Endothelial cell of umbilical vein (primary cell): ENCODE data around the gene SAMD1. TPM values are rescaled to one million over a fixed set of nuclear protein-coding genes. Genes with fewer than 3 reads are reported as not detected.

Experiments used
- BruUV-seq: library from RNA; stranded (reverse); fragments of 400-500 nt; replicated peaks from 2 replicates; lab custom pipeline; 2021; lab: Mats Ljungman, UMichigan
- CTCF ChIA-PET: fragments of 300-600, 350-600 bp; sonication (Branson Sonifier 250); formaldehyde crosslinking; loops from one replicate; lab custom pipeline; 2021; ENCODE audit warnings: antibody characterized with exemption, inconsistent platforms; lab: Charles Lee
- POLR2A ChIA-PET: fragments of 300-600, 350-600 bp; sonication (Branson Sonifier 250); formaldehyde crosslinking; loops from one replicate; lab custom pipeline; 2021; ENCODE audit warnings: antibody characterized with exemption, inconsistent platforms; lab: Charles Lee
- DNase-seq: peaks from one replicate; pipeline ENCODE4 v3.0.0-alpha.2; 2011; ENCODE audit warnings: low read depth, low spot score
- FAIRE-seq: peaks from 2 replicates; lab custom pipeline; 2011; peaks lifted over from hg19 to GRCh38; lab: Jason Lieb, UNC
- H2AFZ ChIP-seq: 2 replicates; pipeline ENCODE4 v1.6.0; 2012; ENCODE audit warnings: low read depth, low read length, control low read depth, inconsistent platforms
- H3K27ac ChIP-seq: 2 replicates; pipeline ENCODE4 v1.5.1; 2011; ENCODE audit warnings: low read depth, mild to moderate bottlenecking, control low read depth, low read length, moderate library complexity; ENCODE audit not compliant: insufficient read depth
- H3K27me3 ChIP-seq, 2 experiments: 2 replicates each; pipeline versions ENCODE4 v1.6.0 to v1.6.1; 2011; ENCODE audit warnings: low read length in 2 of 2, mixed read lengths in 1 of 2; ENCODE audit not compliant: control insufficient read depth in 2 of 2, insufficient read depth in 2 of 2
- H3K36me3 ChIP-seq, 2 experiments: 2 replicates in 1 of 2; 3 replicates in 1 of 2; pipeline ENCODE4 v1.5.1; 2011; ENCODE audit warnings: low read length in 2 of 2, mild to moderate bottlenecking in 1 of 2, moderate library complexity in 1 of 2; ENCODE audit not compliant: control insufficient read depth in 2 of 2, insufficient read depth in 2 of 2; ENCODE audit errors: extremely low read depth in 1 of 2
- H3K4me1 ChIP-seq: 3 replicates; pipeline ENCODE4 v1.5.1; 2011; ENCODE audit warnings: mild to moderate bottlenecking, low read length; ENCODE audit not compliant: control insufficient read depth, insufficient read depth; ENCODE audit errors: extremely low read depth
- H3K4me2 ChIP-seq: 2 replicates; pipeline ENCODE4 v1.6.1; 2011; ENCODE audit warnings: low read length, control low read depth, mixed read lengths; ENCODE audit not compliant: insufficient read depth
- H3K4me3 ChIP-seq, 3 experiments: fragments of 200-600 bp in 1 of 3; sonication (generic), shearing (Covaris generic) in 1 of 3; replicated peaks in 1 of 3; 2 replicates each; pipeline ENCODE4 v1.5.1; 2011 to 2016; ENCODE audit warnings: control low read depth in 3 of 3, low read length in 3 of 3, mild to moderate bottlenecking in 2 of 3, inconsistent platforms in 1 of 3, low read depth in 1 of 3, moderate library complexity in 1 of 3; ENCODE audit not compliant: insufficient read depth in 1 of 3
- H3K79me2 ChIP-seq: 2 replicates; pipeline ENCODE4 v1.6.0; 2012; ENCODE audit warnings: low read length, inconsistent platforms; ENCODE audit not compliant: control insufficient read depth, insufficient read depth
- H3K9ac ChIP-seq: replicated peaks from 2 replicates; pipeline ENCODE3; 2011; ENCODE audit warnings: low read length, control low read depth; ENCODE audit not compliant: insufficient read depth; ENCODE audit errors: extremely low read depth
- H3K9me1 ChIP-seq: replicated peaks from 3 replicates; pipeline ENCODE4 v1.6.0; 2011; ENCODE audit warnings: mild to moderate bottlenecking, low read length; ENCODE audit not compliant: control insufficient read depth, insufficient read depth; ENCODE audit errors: extremely low read depth
- H3K9me3 ChIP-seq: replicated peaks from 2 replicates; pipeline ENCODE4 v1.5.1; 2012; ENCODE audit warnings: low read length, inconsistent platforms; ENCODE audit not compliant: control insufficient read depth, insufficient read depth
- H4K20me1 ChIP-seq: replicated peaks from 2 replicates; pipeline ENCODE3; 2011; ENCODE audit warnings: mild to moderate bottlenecking, low read length; ENCODE audit not compliant: control insufficient read depth, insufficient read depth; ENCODE audit errors: extremely low read depth
- EZH2 ChIP-seq: IDR thresholded peaks from 2 replicates; pipeline ENCODE4 v1.6.1; 2012; ENCODE audit warnings: borderline replicate concordance, low read depth, mild to moderate bottlenecking, moderate library complexity, low read length, inconsistent platforms; ENCODE audit not compliant: severe bottlenecking
- FOS ChIP-seq: IDR thresholded peaks from 2 replicates; pipeline ENCODE4 v1.6.1; 2011; ENCODE audit warnings: mild to moderate bottlenecking, low read length, moderate library complexity, borderline replicate concordance; ENCODE audit not compliant: insufficient read depth
- GATA2 ChIP-seq: IDR thresholded peaks from 2 replicates; pipeline ENCODE4 v1.7.0; 2011; ENCODE audit warnings: low read depth, mild to moderate bottlenecking, moderate library complexity, mixed read lengths, low read length; ENCODE audit not compliant: insufficient read length, insufficient read depth
- JUN ChIP-seq: IDR thresholded peaks from 2 replicates; pipeline ENCODE4 v1.6.1; 2011; ENCODE audit warnings: borderline replicate concordance, low read depth; ENCODE audit not compliant: insufficient read length, insufficient read depth
- POLR2A ChIP-seq: IDR thresholded peaks from 2 replicates; pipeline ENCODE4 v1.6.1; 2012; ENCODE audit warnings: low read depth, mild to moderate bottlenecking, control low read depth, low read length
- POLR2AphosphoS5 ChIP-seq: IDR thresholded peaks from 2 replicates; pipeline ENCODE4 v1.6.1; 2012; ENCODE audit warnings: low read depth, mild to moderate bottlenecking, control low read depth, low read length, moderate library complexity; ENCODE audit not compliant: insufficient read depth
- dilution Hi-C: fragments of 300-500 bp; cut with MboI; formaldehyde crosslinking; loops from one replicate; pipeline ENCODE4 v1.15.0; 2019; ENCODE audit warnings: low sequenced_read_pairs; ENCODE audit not compliant: extremely low pct_ligation_motif_present
- intact Hi-C: fragments of 100-400 bp; cut with micrococcal nuclease; formaldehyde crosslinking; loops from one replicate; pipeline ENCODE4 v1.10.0; 2022
- polyA plus RNA-seq, 4 experiments: library from polyadenylated mRNA; depleted of rRNA in 3 of 4; stranded (reverse) in 3 of 4; unstranded in 1 of 4; fragments of >200 nt; gene quantifications; 2 replicates each; pipeline versions ENCODE4 v1.2.1 to v1.2.3, GENCODE V29; 2011 to 2012; ENCODE audit warnings: missing spikeins in 1 of 4
- total RNA-seq: library from RNA; stranded (reverse); gene quantifications from 2 replicates; pipeline ENCODE4 v1.2.3, GENCODE V29; 2021
- TF ChIP-seq, protein P1 (sequence below), 2 donors: IDR thresholded peaks; 1 replicate in 1 of 2; 2 replicates in 1 of 2; pipeline ENCODE4 v1.5.1; 2011; ENCODE audit warnings: low read length in 2 of 2, mild to moderate bottlenecking in 2 of 2, moderate library complexity in 2 of 2, control low read depth in 1 of 2, inconsistent platforms in 1 of 2, low read depth in 1 of 2; ENCODE audit not compliant: insufficient read depth in 1 of 2; ENCODE audit errors: extremely low read depth in 1 of 2

The SAMD1 gene
- total and polyA plus RNA-seq, 2 donors (not counting 3 experiments of a cell fraction or from before 2014, with no cell fraction given), result 14.1 to 35.9 TPM

DNA sequence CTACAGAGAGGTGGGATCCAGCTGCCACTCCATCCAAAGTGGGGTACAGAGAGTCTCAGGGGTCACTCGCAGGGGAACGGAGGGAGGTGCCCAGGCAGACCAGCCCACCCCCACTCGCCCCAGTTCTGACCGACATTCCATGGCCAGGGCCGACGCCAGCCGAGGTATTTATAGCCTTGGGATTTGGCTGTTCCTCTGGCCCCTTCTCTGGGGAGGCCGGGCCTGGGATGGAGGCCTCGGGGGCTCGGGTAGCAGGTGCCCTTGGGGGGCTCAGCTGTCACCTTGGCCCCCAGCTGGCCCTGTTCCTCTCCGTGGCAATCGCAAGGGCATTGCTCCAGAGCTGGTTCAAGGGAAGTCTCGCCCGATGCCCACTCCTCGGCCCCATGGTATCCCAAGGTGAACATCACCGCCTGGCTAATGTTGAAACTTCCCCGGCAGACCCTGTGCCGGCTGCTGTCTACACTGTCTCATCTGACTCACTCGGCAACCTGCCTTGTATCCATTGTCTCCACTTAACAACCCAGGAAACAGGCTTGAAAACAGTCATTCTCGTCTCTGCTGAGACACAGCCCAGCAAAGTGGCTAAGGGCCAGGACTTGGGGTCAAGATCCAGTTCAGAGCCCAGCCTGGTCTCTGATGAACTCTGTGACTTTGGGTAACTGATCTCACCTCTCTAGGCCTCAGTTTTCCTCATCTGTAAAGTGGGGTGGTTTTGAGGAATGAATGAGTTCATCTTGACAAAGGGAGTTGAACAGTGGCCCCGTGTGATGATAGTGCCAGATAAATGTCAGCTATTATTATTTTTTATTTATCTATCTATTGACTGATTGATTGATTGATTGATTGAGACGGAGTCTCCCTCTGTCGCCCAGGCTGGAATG, 17.3 kb upstream of the SAMD1 start:
- dilution Hi-C loops (no loop called here), intact Hi-C loops (no loop called here)
- peak overlapping the region; percentile 51 for H3K9ac ChIP-seq
- ChIA-PET CTCF (interaction anchor here (1.5 kb wide), 1 partner anchor 29 kb away, joined by 5 read pairs; the partner anchor contains the start of gene ASF1B), POLR2A (no interaction called here)
- H3K27ac ChIP-seq, result peak overlapping the region; percentile 60
- no peaks in the 10 kb centered on the region for H3K9me3 ChIP-seq
- H4K20me1 ChIP-seq, result no peaks in the 10 kb centered on the region
- H3K4me3 ChIP-seq, result no peak overlapping the region
- no peaks in the 10 kb centered on the region for H3K27me3 ChIP-seq
- no peaks in the 10 kb centered on the region for H3K9me1 ChIP-seq
- H3K79me2 ChIP-seq, result peaks cover 3% of the 10 kb centered on the region
- BruUV-seq, result no TSS peak
- H3K4me2 ChIP-seq, result no peak overlapping the region
- H3K4me1 ChIP-seq, result peaks cover 6% of the 10 kb centered on the region
- peaks cover 0 to 6% of the 10 kb centered on the region in 2 experiments for H3K36me3 ChIP-seq
- TF ChIP-seq JUN (peak; percentile 39), POLR2AphosphoS5 (no peak)
- FAIRE-seq, result peak; percentile 93
- H2AFZ ChIP-seq, result no peak overlapping the region
- DNase-seq, result peak; percentile 57

DNA sequence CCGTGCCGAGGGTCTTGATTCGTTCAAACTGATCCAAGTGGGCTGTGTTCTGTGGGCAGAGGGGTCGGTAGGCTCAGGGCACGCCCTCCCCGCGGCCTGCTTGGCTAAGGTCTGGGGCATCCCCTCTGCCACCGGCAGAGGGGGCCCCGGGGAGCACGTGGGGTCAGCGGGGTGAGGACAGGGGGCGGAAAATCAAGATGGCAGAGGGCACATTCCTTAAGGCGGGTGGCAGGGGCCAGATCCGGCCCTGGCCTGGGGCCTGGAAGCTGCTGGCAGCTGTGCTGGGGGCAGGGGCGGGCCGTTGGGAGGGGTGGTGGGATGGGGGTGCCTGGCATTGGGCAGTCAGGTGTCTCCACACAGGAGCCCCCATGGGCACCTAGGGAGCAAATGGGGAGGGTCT, 16.3 kb upstream of the SAMD1 start:
- DNase-seq, result no peak
- H3K36me3 ChIP-seq, result peaks cover 0 to 14% of the 10 kb centered on the region in 2 experiments
- peaks cover 4% of the 10 kb centered on the region for H3K4me1 ChIP-seq
- H3K4me2 ChIP-seq, result no peak overlapping the region
- no peak overlapping the region for H3K4me3 ChIP-seq
- intact Hi-C loops, result no loop called here
- BruUV-seq, result no TSS peak
- FAIRE-seq, result no peak
- no peaks in the 10 kb centered on the region for H4K20me1 ChIP-seq
- POLR2A ChIA-PET, result no interaction called here
- H3K9me3 ChIP-seq, result no peaks in the 10 kb centered on the region
- no peaks in the 10 kb centered on the region for H3K79me2 ChIP-seq
- no peak overlapping the region for H3K27ac ChIP-seq
- no peak overlapping the region for H3K9ac ChIP-seq
- dilution Hi-C loops, result no loop called here
- no peaks in the 10 kb centered on the region for H3K27me3 ChIP-seq
- no peak for TF ChIP-seq EZH2
- TF ChIP-seq, protein P1, sequence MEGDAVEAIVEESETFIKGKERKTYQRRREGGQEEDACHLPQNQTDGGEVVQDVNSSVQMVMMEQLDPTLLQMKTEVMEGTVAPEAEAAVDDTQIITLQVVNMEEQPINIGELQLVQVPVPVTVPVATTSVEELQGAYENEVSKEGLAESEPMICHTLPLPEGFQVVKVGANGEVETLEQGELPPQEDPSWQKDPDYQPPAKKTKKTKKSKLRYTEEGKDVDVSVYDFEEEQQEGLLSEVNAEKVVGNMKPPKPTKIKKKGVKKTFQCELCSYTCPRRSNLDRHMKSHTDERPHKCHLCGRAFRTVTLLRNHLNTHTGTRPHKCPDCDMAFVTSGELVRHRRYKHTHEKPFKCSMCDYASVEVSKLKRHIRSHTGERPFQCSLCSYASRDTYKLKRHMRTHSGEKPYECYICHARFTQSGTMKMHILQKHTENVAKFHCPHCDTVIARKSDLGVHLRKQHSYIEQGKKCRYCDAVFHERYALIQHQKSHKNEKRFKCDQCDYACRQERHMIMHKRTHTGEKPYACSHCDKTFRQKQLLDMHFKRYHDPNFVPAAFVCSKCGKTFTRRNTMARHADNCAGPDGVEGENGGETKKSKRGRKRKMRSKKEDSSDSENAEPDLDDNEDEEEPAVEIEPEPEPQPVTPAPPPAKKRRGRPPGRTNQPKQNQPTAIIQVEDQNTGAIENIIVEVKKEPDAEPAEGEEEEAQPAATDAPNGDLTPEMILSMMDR (IDR thresholded peaks at IDR 0.05; ENCODE audit: extremely low read depth in 1 of 2, insufficient read depth in 1 of 2, low read depth in 1 of 2, low read length in 2 of 2), result no peak
- no peak for TF ChIP-seq JUN
- TF ChIP-seq POLR2A, result no peak
- TF ChIP-seq GATA2, result no peak
- TF ChIP-seq FOS, result no peak
- no peaks in the 10 kb centered on the region for H3K9me1 ChIP-seq
- CTCF ChIA-PET, result no interaction called here
- no peak overlapping the region for H2AFZ ChIP-seq
